Aorta (tissue), 5 donors: Measurements from ENCODE around the gene TFEB. TPM values are rescaled to one million over a fixed set of nuclear protein-coding genes. Genes with fewer than 3 reads are reported as not detected.
"Not testable (repeated sequence)": the region's sequence is repeated elsewhere in the genome, so short reads cannot be mapped to it uniquely, and the experiment has no call there.

Experiments
- ATAC-seq: fragments of 200-7000 bp; cut with Tn5 transposase; one replicate; pipeline ENCODE4 v1.9.1; 2022; ENCODE audit warnings: moderate library complexity; ENCODE audit not compliant: low FRiP score
- DNase-seq, 2 donors: peaks; one replicate each; pipeline ENCODE4 v3.0.0-alpha.2; 2020
- H3K27ac ChIP-seq, 2 donors: one replicate each; pipeline ENCODE4 v1.5.1; 2013; ENCODE audit warnings: low read length in 2 of 2, mild to moderate bottlenecking in 2 of 2, moderate library complexity in 2 of 2, control low read depth in 1 of 2, inconsistent platforms in 1 of 2, low read depth in 1 of 2
- H3K27me3 ChIP-seq, 2 donors: one replicate each; pipeline ENCODE4 v1.6.1; 2013; ENCODE audit warnings: control low read depth in 1 of 2, low read length in 1 of 2, mild to moderate bottlenecking in 1 of 2, moderate library complexity in 1 of 2; ENCODE audit not compliant: insufficient read depth in 2 of 2, control insufficient read depth in 1 of 2
- H3K36me3 ChIP-seq, 2 donors: one replicate each; pipeline ENCODE4 v1.6.1; 2013; ENCODE audit warnings: control low read depth in 1 of 2, low read length in 1 of 2, mild to moderate bottlenecking in 1 of 2; ENCODE audit not compliant: insufficient read depth in 2 of 2, control insufficient read depth in 1 of 2
- H3K4me1 ChIP-seq, 2 donors: one replicate each; pipeline ENCODE4 v1.6.1; 2013; ENCODE audit warnings: low read length in 2 of 2, control low read depth in 1 of 2, mild to moderate bottlenecking in 1 of 2, moderate library complexity in 1 of 2; ENCODE audit not compliant: insufficient read depth in 2 of 2, control insufficient read depth in 1 of 2
- H3K4me3 ChIP-seq, 2 donors: one replicate each; pipeline ENCODE4 v1.5.1; 2013; ENCODE audit warnings: low read length in 2 of 2, control low read depth in 1 of 2, mild to moderate bottlenecking in 1 of 2
- H3K9me3 ChIP-seq: one replicate; pipeline ENCODE4 v1.6.1; 2013; ENCODE audit warnings: mild to moderate bottlenecking, low read length; ENCODE audit not compliant: control insufficient read depth
- WGBS, 2 donors: extraction: QIAGEN DNeasy Blood & Tissue Kit; methylation state at CpG; one replicate each; pipeline ENCODE4 v1.1.7; 2013; 5-methylcytosine and 5-hydroxymethylcytosine counted together
- intact Hi-C, 2 donors: fragments of 100-400 bp; cut with DNase I; formaldehyde crosslinking; loops; one replicate each; pipeline versions ENCODE4 v1.14.2 to v1.15.0; 2022
- polyA plus RNA-seq, 2 donors: library from polyadenylated mRNA; stranded (reverse); fragments of 200-250 nt; gene quantifications; one replicate each; pipeline ENCODE4 v1.2.3, GENCODE V29; 2013
- total RNA-seq, 2 donors: library from RNA; stranded (reverse); fragmentation: NEBNext Ultra II Directional; extraction: Animal tissue kit (Norgen Biotek cat#: 25700); gene quantifications; one replicate each; pipeline ENCODE4 v1.2.1, GENCODE V29; 2021
- donor health status: healthy with polysubstance abuse.
- donor health status: Bipolar disorder and iron deficiency.
- donor health status: DM: no; HTN: no; CAD: no.
- donor health status: DM: no; HTN: no; CAD: no.
- donor health status: DM: yes; HTN: yes; CAD: no.

Gene TFEB
- total and polyA plus RNA-seq, 4 donors: 7.3 to 32.1 (median 21.5) TPM

- H3K36me3 ChIP-seq: no peaks in the 10 kb centered on the region
- H3K9me3 ChIP-seq: no peaks in the 10 kb centered on the region
- intact Hi-C loops: no loop called here
- WGBS, 2 donors: 80% methylated on average over 10 of the region's 10 CpGs
- no peaks in the 10 kb centered on the region for H3K4me1 ChIP-seq
- DNase-seq (peak in 1 of 2 donors; percentile 56), ATAC-seq (no peak)
- H3K27me3 ChIP-seq: no peaks in the 10 kb centered on the region
- no peak overlapping the region for H3K4me3 ChIP-seq
- no peak overlapping the region for H3K27ac ChIP-seq
These were observed 33.3 kb upstream of the TFEB start for GRCh38 chr6:41768545-41769308.

- H3K27ac ChIP-seq: no peak overlapping the region
These were observed 31.9 kb upstream of the TFEB start for GRCh38 chr6:41767112-41767833.

GRCh38 chr6:41766043-41766664, 30.7 kb upstream of the TFEB start:
- WGBS, 2 donors: 90 to 92% methylated on average over 4 of the region's 4 CpGs
- H3K4me1 ChIP-seq, H3K4me3 ChIP-seq, intact Hi-C loops, H3K27me3 ChIP-seq, H3K9me3 ChIP-seq, DNase-seq, H3K27ac ChIP-seq, H3K36me3 ChIP-seq, ATAC-seq: not testable (repeated sequence)

More at GRCh38 chr6:41767112-41767833, 31.9 kb upstream of the TFEB start:
- intact Hi-C loops: no loop called here
- Histone ChIP-seq H3K4me3 (no peak overlapping the region), H3K4me1 (no peaks in the 10 kb centered on the region), H3K27me3 (no peaks in the 10 kb centered on the region), H3K9me3 (no peaks in the 10 kb centered on the region), H3K36me3 (no peaks in the 10 kb centered on the region)
- peak; percentile 69 for ATAC-seq
- peak; percentile 51 to 69 for DNase-seq
- WGBS, 2 donors: 31 to 32% methylated on average over 12 of the region's 12 CpGs

- no peak for DNase-seq
- intact Hi-C loops: no loop called here
- WGBS, 2 donors: 21 to 26% methylated on average over 2 of the region's 2 CpGs
- Histone ChIP-seq H3K27me3 (no peaks in the 10 kb centered on the region), H3K4me3 (no peak overlapping the region), H3K9me3 (no peaks in the 10 kb centered on the region), H3K36me3 (no peaks in the 10 kb centered on the region), H3K27ac (no peak overlapping the region), H3K4me1 (no peaks in the 10 kb centered on the region)
- ATAC-seq: no peak
These were observed 28.1 kb upstream of the TFEB start for GRCh38 chr6:41763470-41763869.

GRCh38 chr6:41759905-41760579, 24.6 kb upstream of the TFEB start:
- no peak overlapping the region for H3K27ac ChIP-seq
- peak in 1 of 2 donors; percentile 18 for DNase-seq
- no peaks in the 10 kb centered on the region for H3K9me3 ChIP-seq
- no peak for ATAC-seq
- no peaks in the 10 kb centered on the region for H3K27me3 ChIP-seq
- H3K4me1 ChIP-seq: no peaks in the 10 kb centered on the region
- H3K4me3 ChIP-seq: no peak overlapping the region
- intact Hi-C loops: no loop called here
- H3K36me3 ChIP-seq: no peaks in the 10 kb centered on the region
- 67 to 85% methylated on average over 2 of the region's 2 CpGs for WGBS, 2 donors

GRCh38 chr6:41759106-41759904, 23.9 kb upstream of the TFEB start:
- Histone ChIP-seq H3K27me3 (no peaks in the 10 kb centered on the region), H3K36me3 (no peaks in the 10 kb centered on the region), H3K4me1 (no peaks in the 10 kb centered on the region), H3K9me3 (no peaks in the 10 kb centered on the region), H3K27ac (no peak overlapping the region), H3K4me3 (no peak overlapping the region)
- DNase-seq (peak in 1 of 2 donors; percentile 17), ATAC-seq (no peak)
- WGBS, 2 donors: 84 to 89% methylated on average over 13 of the region's 13 CpGs
- intact Hi-C loops: no loop called here

- H3K36me3 ChIP-seq: no peaks in the 10 kb centered on the region
- no peak overlapping the region for H3K4me3 ChIP-seq
- no peaks in the 10 kb centered on the region for H3K4me1 ChIP-seq
- ATAC-seq (no peak), DNase-seq (peak in 1 of 2 donors; percentile 2)
- intact Hi-C loops: no loop called here
- 87 to 93% methylated on average over 6 of the region's 6 CpGs for WGBS, 2 donors
- no peaks in the 10 kb centered on the region for H3K27me3 ChIP-seq
- H3K27ac ChIP-seq: no peak overlapping the region
- H3K9me3 ChIP-seq: no peaks in the 10 kb centered on the region
These were observed 23.2 kb upstream of the TFEB start for GRCh38 chr6:41758641-41759035.
